ENCODE data around the gene GADD45G.

Gene GADD45G

GRCh38 chr9:89592213-89592815 is 12.5 kb upstream of the GADD45G start:
- Histone ChIP-seq H3K4me3 (no peak overlapping the region), H3K36me3 (no peaks in the 10 kb centered on the region), H4K20me1 (no peaks in the 10 kb centered on the region), H3K9me3 (no peaks in the 10 kb centered on the region), H3K9ac (no peak overlapping the region), H3K4me2 (no peak overlapping the region), H3K27me3 (no peaks in the 10 kb centered on the region), H3K27ac (no peak overlapping the region), H3K4me1 (no peaks in the 10 kb centered on the region)
- TF ChIP-seq Cebpa-rat (IDR thresholded peaks at IDR 0.05), result no peak

- H3K4me3 ChIP-seq, result no peak overlapping the region
- no peaks in the 10 kb centered on the region for H3K4me1 ChIP-seq
- H3K9ac ChIP-seq, result no peak overlapping the region
- no peak overlapping the region for H3K27ac ChIP-seq
- H4K20me1 ChIP-seq, result no peaks in the 10 kb centered on the region
- no peaks in the 10 kb centered on the region for H3K36me3 ChIP-seq
- no peak for TF ChIP-seq Cebpa-rat (IDR thresholded peaks at IDR 0.05)
- no peaks in the 10 kb centered on the region for H3K27me3 ChIP-seq
- no peak overlapping the region for H3K4me2 ChIP-seq
- no peaks in the 10 kb centered on the region for H3K9me3 ChIP-seq
These were observed 11.7 kb upstream of the GADD45G start for GRCh38 chr9:89592963-89593726.

- Histone ChIP-seq H3K36me3 (no peaks in the 10 kb centered on the region), H3K4me3 (no peak overlapping the region), H3K4me2 (no peak overlapping the region), H3K9me3 (no peaks in the 10 kb centered on the region), H3K9ac (no peak overlapping the region), H3K27ac (no peak overlapping the region), H4K20me1 (no peaks in the 10 kb centered on the region), H3K27me3 (no peaks in the 10 kb centered on the region), H3K4me1 (no peaks in the 10 kb centered on the region)
- no peak for TF ChIP-seq Cebpa-rat (IDR thresholded peaks at IDR 0.05)
These were observed 10.9 kb upstream of the GADD45G start for GRCh38 chr9:89593727-89594427.

GRCh38 chr9:89594811-89595550 is 9.8 kb upstream of the GADD45G start:
- no peaks in the 10 kb centered on the region for H3K36me3 ChIP-seq
- no peaks in the 10 kb centered on the region for H4K20me1 ChIP-seq
- H3K9me3 ChIP-seq, result no peaks in the 10 kb centered on the region
- no peaks in the 10 kb centered on the region for H3K4me1 ChIP-seq
- H3K4me3 ChIP-seq, result no peak overlapping the region
- H3K4me2 ChIP-seq, result no peak overlapping the region
- TF ChIP-seq Cebpa-rat (IDR thresholded peaks at IDR 0.05), result no peak
- no peaks in the 10 kb centered on the region for H3K27me3 ChIP-seq
- H3K27ac ChIP-seq, result no peak overlapping the region
- H3K9ac ChIP-seq, result no peak overlapping the region

GRCh38 chr9:89595646-89596045 is 9.2 kb upstream of the GADD45G start:
- TF ChIP-seq Cebpa-rat (IDR thresholded peaks at IDR 0.05), result no peak
- H3K4me3 ChIP-seq, result no peak overlapping the region
- H3K27ac ChIP-seq, result no peak overlapping the region
- H4K20me1 ChIP-seq, result no peaks in the 10 kb centered on the region
- H3K9ac ChIP-seq, result no peak overlapping the region
- no peaks in the 10 kb centered on the region for H3K36me3 ChIP-seq
- no peaks in the 10 kb centered on the region for H3K9me3 ChIP-seq
- no peaks in the 10 kb centered on the region for H3K27me3 ChIP-seq
- H3K4me1 ChIP-seq, result no peaks in the 10 kb centered on the region
- no peak overlapping the region for H3K4me2 ChIP-seq

GRCh38 chr9:89596937-89597555 is 7.8 kb upstream of the GADD45G start:
- TF ChIP-seq Cebpa-rat (IDR thresholded peaks at IDR 0.05), result no peak
- Histone ChIP-seq H3K4me2 (no peak overlapping the region), H3K36me3 (no peaks in the 10 kb centered on the region), H3K9ac (no peak overlapping the region), H4K20me1 (no peaks in the 10 kb centered on the region), H3K27ac (no peak overlapping the region), H3K4me3 (no peak overlapping the region), H3K9me3 (no peaks in the 10 kb centered on the region), H3K27me3 (no peaks in the 10 kb centered on the region), H3K4me1 (no peaks in the 10 kb centered on the region)

GRCh38 chr9:89597711-89598362 is 7.0 kb upstream of the GADD45G start:
- H3K4me3 ChIP-seq, result no peak overlapping the region
- H3K4me2 ChIP-seq, result no peak overlapping the region
- no peak overlapping the region for H3K27ac ChIP-seq
- no peaks in the 10 kb centered on the region for H3K27me3 ChIP-seq
- no peak overlapping the region for H3K9ac ChIP-seq
- no peaks in the 10 kb centered on the region for H3K36me3 ChIP-seq
- H3K4me1 ChIP-seq, result no peaks in the 10 kb centered on the region
- no peak for TF ChIP-seq Cebpa-rat (IDR thresholded peaks at IDR 0.05)
- H3K9me3 ChIP-seq, result no peaks in the 10 kb centered on the region
- H4K20me1 ChIP-seq, result no peaks in the 10 kb centered on the region

- no peak overlapping the region for H3K9ac ChIP-seq
- no peaks in the 10 kb centered on the region for H3K9me3 ChIP-seq
- H3K4me1 ChIP-seq, result peaks cover 3% of the 10 kb centered on the region
- H3K4me2 ChIP-seq, result no peak overlapping the region
- no peaks in the 10 kb centered on the region for H4K20me1 ChIP-seq
- TF ChIP-seq Cebpa-rat (IDR thresholded peaks at IDR 0.05), result no peak
- H3K27ac ChIP-seq, result no peak overlapping the region
- H3K36me3 ChIP-seq, result no peaks in the 10 kb centered on the region
- H3K4me3 ChIP-seq, result no peak overlapping the region
- peaks cover 4% of the 10 kb centered on the region for H3K27me3 ChIP-seq
These were observed 6.5 kb upstream of the GADD45G start for GRCh38 chr9:89598363-89598713.

- no peak overlapping the region for H3K9ac ChIP-seq
- no peaks in the 10 kb centered on the region for H4K20me1 ChIP-seq
- H3K36me3 ChIP-seq, result no peaks in the 10 kb centered on the region
- no peak overlapping the region for H3K4me2 ChIP-seq
- H3K9me3 ChIP-seq, result no peaks in the 10 kb centered on the region
- H3K4me3 ChIP-seq, result no peak overlapping the region
- peaks cover 9% of the 10 kb centered on the region for H3K4me1 ChIP-seq
- H3K27ac ChIP-seq, result no peak overlapping the region
- no peak for TF ChIP-seq Cebpa-rat (IDR thresholded peaks at IDR 0.05)
- peaks cover 10% of the 10 kb centered on the region for H3K27me3 ChIP-seq
These were observed 5.9 kb upstream of the GADD45G start for GRCh38 chr9:89598926-89599325.

Measured in BLaER1 (cell line).